Adrenal gland (tissue), 12 donors: Measurements from ENCODE around the gene MACROD2. TPM values are rescaled to one million over a fixed set of nuclear protein-coding genes. Genes with fewer than 3 reads are reported as not detected.

Source experiments
- DNase-seq, 7 donors: peaks; one replicate each; pipeline ENCODE4 v3.0.0-alpha.2; 2019 to 2020
- H3K27ac ChIP-seq, 5 donors: fragments of 200-600 bp; sonication (generic) in 4 of 5; 1 replicate in 3 of 5; 2 replicates in 2 of 5; pipeline versions ENCODE4 v1.5.1 to v1.8.0; 2016 to 2020; ENCODE audit warnings: mild to moderate bottlenecking in 1 of 5
- H3K27me3 ChIP-seq: fragments of 200-600 bp; 2 replicates; pipeline ENCODE4 v1.8.0; 2021
- H3K36me3 ChIP-seq, 2 donors: fragments of 200-600 bp; replicated peaks in 1 of 2; 1 replicate in 1 of 2; 2 replicates in 1 of 2; pipeline versions ENCODE4 v1.5.1 to v1.8.0; 2018 to 2022
- H3K4me1 ChIP-seq, 2 donors: fragments of 200-600 bp; replicated peaks in 1 of 2; 1 replicate in 1 of 2; 2 replicates in 1 of 2; pipeline versions ENCODE4 v1.5.1 to v1.8.0; 2018 to 2021
- H3K4me3 ChIP-seq, 4 donors: fragments of 200-600 bp; sonication (generic) in 3 of 4; one replicate each; pipeline ENCODE4 v1.5.1; 2016 to 2018
- H3K9me3 ChIP-seq, 3 donors: fragments of 200-600 bp; sonication (generic) in 1 of 3; replicated peaks in 1 of 3; 1 replicate in 2 of 3; 2 replicates in 1 of 3; pipeline versions ENCODE4 v1.5.1 to v1.8.0; 2016 to 2021
- CTCF ChIP-seq, 6 experiments: fragments of 450-650 bp in 4 of 6; fragments of 200-600 bp in 2 of 6; sonication (generic) in 1 of 6; IDR thresholded peaks; 1 replicate in 5 of 6; 2 replicates in 1 of 6; pipeline versions ENCODE4 v1.5.1 to v1.8.0; 2016 to 2021; ENCODE audit warnings: antibody characterized with exemption in 6 of 6, mild to moderate bottlenecking in 2 of 6, moderate library complexity in 1 of 6
- POLR2A ChIP-seq, 2 donors: fragments of 450-650 bp; IDR thresholded peaks; one replicate each; pipeline ENCODE4 v1.6.1; 2017; ENCODE audit warnings: antibody characterized with exemption in 2 of 2, mild to moderate bottlenecking in 2 of 2, moderate library complexity in 1 of 2
- WGBS, 4 donors: extraction: QIAGEN DNeasy Blood & Tissue Kit in 2 of 4; methylation state at CpG; one replicate each; pipeline versions ENCODE4 v1.1.5 to v1.1.7; 2013 to 2017; 5-methylcytosine and 5-hydroxymethylcytosine counted together
- intact Hi-C, 2 donors: fragments of 100-400 bp; cut with DNase I; formaldehyde crosslinking; loops; one replicate each; pipeline versions ENCODE4 v1.14.1 to v1.15.0; 2022 to 2023
- polyA plus RNA-seq, 3 donors: library from polyadenylated mRNA; stranded (reverse); fragments of 200-250 nt in 2 of 3; fragments of 350-450 nt in 1 of 3; fragmentation: Illumina TruSeq in 1 of 3; extraction: RNeasy Lipid Tissue Mini Kit (QIAGEN cat#74804) in 1 of 3; gene quantifications; one replicate each; pipeline ENCODE4 v1.2.3, GENCODE V29; 2013 to 2014
- total RNA-seq, 9 donors: library from RNA; depleted of rRNA in 4 of 9; stranded (reverse); fragments of >200 nt in 4 of 9; fragments of 120-200 nt in 1 of 9; fragmentation: NEBNext Ultra II Directional in 1 of 9; extraction: Animal tissue kit (Norgen Biotek cat#: 25700) in 1 of 9; gene quantifications; one replicate each; pipeline versions ENCODE4 v1.1.0 to v1.2.4, GENCODE V29; 2013 to 2023
- donor health status: healthy with polysubstance abuse.
- donor health status: Bipolar disorder and iron deficiency.
- donor health status: DM: yes; HTN: yes; CAD: no.
- donor health status: DM: no; HTN: no; CAD: no.
- donor health status: DM: no; HTN: no; CAD: no.
- donor health status: DM: yes; HTN: yes; CAD: no.

The MACROD2 gene
- total and polyA plus RNA-seq, 12 donors = 1.1 to 21.2 (median 6.4) TPM

- Histone ChIP-seq H3K27me3 (no peaks in the 10 kb centered on the region), H3K27ac (no peak overlapping the region), H3K4me1 (no peaks in the 10 kb centered on the region), H3K9me3 (no peaks in the 10 kb centered on the region), H3K36me3 (no peaks in the 10 kb centered on the region), H3K4me3 (no peak overlapping the region)
- WGBS, 4 donors = 86 to 90% (median 88%) methylated on average over 5 of the region's 5 CpGs
- no peak for DNase-seq
- TF ChIP-seq CTCF (IDR thresholded peaks at IDR 0.05) (no peak), POLR2A (IDR thresholded peaks at IDR 0.05) (no peak)
- intact Hi-C loops = no loop called here
Observed at GRCh38 chr20:14412065-14412681, 416.9 kb downstream of the MACROD2 start.

- no peaks in the 10 kb centered on the region for H3K4me1 ChIP-seq
- H3K9me3 ChIP-seq = no peaks in the 10 kb centered on the region
- H3K27me3 ChIP-seq = no peaks in the 10 kb centered on the region
- H3K36me3 ChIP-seq = no peaks in the 10 kb centered on the region
- intact Hi-C loops = no loop called here
- H3K27ac ChIP-seq = no peak overlapping the region
- TF ChIP-seq CTCF (IDR thresholded peaks at IDR 0.05) (no peak), POLR2A (IDR thresholded peaks at IDR 0.05) (no peak)
- WGBS, 4 donors = 70 to 82% (median 74%) methylated on average over 3 of the region's 3 CpGs
- DNase-seq = no peak
- no peak overlapping the region for H3K4me3 ChIP-seq
Observed at GRCh38 chr20:14413835-14414234, 418.5 kb downstream of the MACROD2 start.

GRCh38 chr20:14414560-14414959 lies 419.2 kb downstream of the MACROD2 start:
- H3K9me3 ChIP-seq = no peaks in the 10 kb centered on the region
- intact Hi-C loops = no loop called here
- TF ChIP-seq POLR2A (IDR thresholded peaks at IDR 0.05) (no peak), CTCF (IDR thresholded peaks at IDR 0.05) (no peak)
- H3K4me3 ChIP-seq = no peak overlapping the region
- H3K27ac ChIP-seq = no peak overlapping the region
- no peaks in the 10 kb centered on the region for H3K36me3 ChIP-seq
- H3K4me1 ChIP-seq = no peaks in the 10 kb centered on the region
- 76 to 82% (median 80%) methylated on average over 2 of the region's 2 CpGs for WGBS, 4 donors
- H3K27me3 ChIP-seq = no peaks in the 10 kb centered on the region
- DNase-seq = no peak

GRCh38 chr20:14415467-14415866 lies 420.2 kb downstream of the MACROD2 start:
- H3K27ac ChIP-seq = no peak overlapping the region
- no peaks in the 10 kb centered on the region for H3K4me1 ChIP-seq
- intact Hi-C loops = no loop called here
- H3K4me3 ChIP-seq = no peak overlapping the region
- TF ChIP-seq CTCF (IDR thresholded peaks at IDR 0.05) (no peak), POLR2A (IDR thresholded peaks at IDR 0.05) (no peak)
- DNase-seq = no peak
- H3K9me3 ChIP-seq = no peaks in the 10 kb centered on the region
- no peaks in the 10 kb centered on the region for H3K27me3 ChIP-seq
- H3K36me3 ChIP-seq = no peaks in the 10 kb centered on the region
- 54 to 75% (median 57%) methylated on average over 3 of the region's 3 CpGs for WGBS, 4 donors
